RWPE2 (cell line): ENCODE results near the gene RIMBP2.

ENCODE experiments used
- ATAC-seq: fragments of 200-7000 bp; cut with Tn5 transposase; 3 replicates; pipeline ENCODE4 v1.9.1; 2021; ENCODE audit warnings: low read depth
- DNase-seq: peaks from one replicate; pipeline ENCODE4 v3.0.0-alpha.2; 2020; ENCODE audit warnings: low spot score
- H3K27ac ChIP-seq: fragments of 450-650 bp; 2 replicates; pipeline ENCODE4 v1.5.1; 2017; ENCODE audit warnings: mild to moderate bottlenecking; ENCODE audit not compliant: poor library complexity, severe bottlenecking
- H3K27me3 ChIP-seq: fragments of 250-450 bp; sonication (Bioruptor Pico); 2 replicates; pipeline ENCODE4 v1.5.1; 2021; ENCODE audit warnings: mild to moderate bottlenecking, moderate library complexity; ENCODE audit not compliant: insufficient read depth, poor library complexity, severe bottlenecking
- H3K36me3 ChIP-seq: fragments of 250-450 bp; sonication (Bioruptor Pico); 2 replicates; pipeline ENCODE4 v1.5.1; 2020; ENCODE audit warnings: low read depth, mild to moderate bottlenecking, moderate library complexity
- H3K4me1 ChIP-seq: fragments of 250-450 bp; sonication (Bioruptor Pico); 2 replicates; pipeline ENCODE4 v1.5.1; 2021; ENCODE audit warnings: mild to moderate bottlenecking, moderate library complexity; ENCODE audit not compliant: insufficient read depth, poor library complexity, severe bottlenecking
- H3K4me3 ChIP-seq: fragments of 250-450 bp; sonication (Bioruptor Pico); 2 replicates; pipeline ENCODE4 v1.5.1; 2021; ENCODE audit warnings: mild to moderate bottlenecking, moderate library complexity; ENCODE audit not compliant: severe bottlenecking
- H3K9me3 ChIP-seq: fragments of 250-450 bp; sonication (Bioruptor Pico); 2 replicates; pipeline ENCODE4 v1.5.1; 2021; ENCODE audit warnings: mild to moderate bottlenecking, moderate library complexity; ENCODE audit not compliant: severe bottlenecking
- TF ChIP-seq, protein P1 (sequence below): fragments of 450-650 bp; IDR thresholded peaks from one replicate; pipeline ENCODE4 v1.5.1; 2017; ENCODE audit warnings: mild to moderate bottlenecking, moderate library complexity; ENCODE audit not compliant: poor library complexity, severe bottlenecking

RIMBP2 gene, protein sequence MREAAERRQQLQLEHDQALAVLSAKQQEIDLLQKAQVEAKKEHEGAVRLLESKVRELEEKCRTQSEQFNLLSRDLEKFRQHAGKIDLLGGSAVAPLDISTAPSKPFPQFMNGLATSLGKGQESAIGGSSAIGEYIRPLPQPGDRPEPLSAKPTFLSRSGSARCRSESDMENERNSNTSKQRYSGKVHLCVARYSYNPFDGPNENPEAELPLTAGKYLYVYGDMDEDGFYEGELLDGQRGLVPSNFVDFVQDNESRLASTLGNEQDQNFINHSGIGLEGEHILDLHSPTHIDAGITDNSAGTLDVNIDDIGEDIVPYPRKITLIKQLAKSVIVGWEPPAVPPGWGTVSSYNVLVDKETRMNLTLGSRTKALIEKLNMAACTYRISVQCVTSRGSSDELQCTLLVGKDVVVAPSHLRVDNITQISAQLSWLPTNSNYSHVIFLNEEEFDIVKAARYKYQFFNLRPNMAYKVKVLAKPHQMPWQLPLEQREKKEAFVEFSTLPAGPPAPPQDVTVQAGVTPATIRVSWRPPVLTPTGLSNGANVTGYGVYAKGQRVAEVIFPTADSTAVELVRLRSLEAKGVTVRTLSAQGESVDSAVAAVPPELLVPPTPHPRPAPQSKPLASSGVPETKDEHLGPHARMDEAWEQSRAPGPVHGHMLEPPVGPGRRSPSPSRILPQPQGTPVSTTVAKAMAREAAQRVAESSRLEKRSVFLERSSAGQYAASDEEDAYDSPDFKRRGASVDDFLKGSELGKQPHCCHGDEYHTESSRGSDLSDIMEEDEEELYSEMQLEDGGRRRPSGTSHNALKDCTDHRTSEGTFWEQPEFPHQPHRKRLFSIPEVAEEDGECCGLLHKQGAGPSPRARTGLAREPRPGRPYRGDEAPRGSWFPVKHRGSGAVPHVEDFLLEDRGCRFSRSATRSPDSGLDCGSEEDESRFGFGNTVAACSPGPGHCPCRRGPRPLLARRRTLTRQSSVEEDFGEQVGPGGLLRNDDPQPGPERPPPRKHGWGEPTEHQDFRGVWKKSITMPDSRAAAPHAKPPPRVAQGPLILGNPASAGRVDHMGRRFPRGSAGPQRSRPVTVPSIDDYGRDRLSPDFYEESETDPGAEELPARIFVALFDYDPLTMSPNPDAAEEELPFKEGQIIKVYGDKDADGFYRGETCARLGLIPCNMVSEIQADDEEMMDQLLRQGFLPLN (N-terminal part only)

DNA sequence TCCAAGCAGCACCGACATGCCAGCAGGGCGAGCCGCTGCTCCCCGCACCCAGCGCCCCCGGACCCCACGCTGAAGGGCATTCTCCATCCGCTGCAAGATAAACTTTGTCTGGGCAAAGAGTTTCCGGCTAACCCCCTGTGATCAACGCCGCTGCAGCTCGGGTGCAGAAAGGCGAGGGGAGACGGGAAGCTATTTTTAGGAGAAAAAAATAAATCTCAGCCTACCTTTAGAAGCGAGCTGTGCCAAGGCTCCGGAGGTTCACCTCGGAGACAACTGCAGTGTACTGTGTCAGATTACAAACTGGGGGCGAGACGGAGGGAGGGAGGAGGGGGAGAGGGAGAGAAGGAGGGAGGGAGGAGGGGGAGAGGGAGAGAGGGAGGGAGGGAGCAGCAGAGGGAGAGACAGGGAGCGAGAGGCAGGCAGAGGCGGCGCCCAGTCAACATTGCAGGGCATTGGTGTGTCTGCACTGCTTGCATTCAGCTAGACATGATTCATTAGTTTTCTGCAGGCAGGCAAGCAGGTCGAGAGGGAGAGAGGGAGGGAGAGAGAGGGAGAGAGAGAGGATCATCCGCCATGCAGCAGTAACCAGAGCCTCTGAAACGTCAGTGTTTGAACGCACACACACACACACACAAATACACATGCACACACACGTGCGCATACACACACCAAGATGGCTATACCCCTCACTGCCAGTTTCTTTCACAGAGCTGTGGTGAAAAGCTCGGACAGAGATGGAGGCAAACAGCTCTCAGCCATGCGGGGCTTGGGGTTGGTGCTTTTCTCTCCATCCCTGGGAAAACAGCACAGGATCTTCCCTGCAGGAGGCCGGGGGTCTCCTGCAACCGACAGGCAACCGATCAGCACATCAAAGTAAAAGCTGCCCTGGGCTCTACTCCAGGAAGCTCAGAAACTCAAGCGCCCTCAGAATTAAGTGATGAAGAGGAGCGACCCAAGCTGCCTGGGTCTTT lies at the start of gene RIMBP2:
RIMBP2 (minus strand) TSS at position 302 of the 971 bp plus-strand sequence. CDS start 237,286 bp downstream, outside the sequence.
- H3K36me3 ChIP-seq, result no peaks in the 10 kb centered on the region
- ATAC-seq (peak; percentile 86), DNase-seq (no peak)
- H3K27ac ChIP-seq, result no peak within 1 kb of the TSS
- H3K9me3 ChIP-seq, result no peaks in the 10 kb centered on the region
- peaks cover 52% of the 10 kb centered on the region for H3K27me3 ChIP-seq
- TF ChIP-seq, protein P1, sequence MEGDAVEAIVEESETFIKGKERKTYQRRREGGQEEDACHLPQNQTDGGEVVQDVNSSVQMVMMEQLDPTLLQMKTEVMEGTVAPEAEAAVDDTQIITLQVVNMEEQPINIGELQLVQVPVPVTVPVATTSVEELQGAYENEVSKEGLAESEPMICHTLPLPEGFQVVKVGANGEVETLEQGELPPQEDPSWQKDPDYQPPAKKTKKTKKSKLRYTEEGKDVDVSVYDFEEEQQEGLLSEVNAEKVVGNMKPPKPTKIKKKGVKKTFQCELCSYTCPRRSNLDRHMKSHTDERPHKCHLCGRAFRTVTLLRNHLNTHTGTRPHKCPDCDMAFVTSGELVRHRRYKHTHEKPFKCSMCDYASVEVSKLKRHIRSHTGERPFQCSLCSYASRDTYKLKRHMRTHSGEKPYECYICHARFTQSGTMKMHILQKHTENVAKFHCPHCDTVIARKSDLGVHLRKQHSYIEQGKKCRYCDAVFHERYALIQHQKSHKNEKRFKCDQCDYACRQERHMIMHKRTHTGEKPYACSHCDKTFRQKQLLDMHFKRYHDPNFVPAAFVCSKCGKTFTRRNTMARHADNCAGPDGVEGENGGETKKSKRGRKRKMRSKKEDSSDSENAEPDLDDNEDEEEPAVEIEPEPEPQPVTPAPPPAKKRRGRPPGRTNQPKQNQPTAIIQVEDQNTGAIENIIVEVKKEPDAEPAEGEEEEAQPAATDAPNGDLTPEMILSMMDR, result no peak
- no peaks in the 10 kb centered on the region for H3K4me1 ChIP-seq
- H3K4me3 ChIP-seq, result no peak within 1 kb of the TSS

DNA sequence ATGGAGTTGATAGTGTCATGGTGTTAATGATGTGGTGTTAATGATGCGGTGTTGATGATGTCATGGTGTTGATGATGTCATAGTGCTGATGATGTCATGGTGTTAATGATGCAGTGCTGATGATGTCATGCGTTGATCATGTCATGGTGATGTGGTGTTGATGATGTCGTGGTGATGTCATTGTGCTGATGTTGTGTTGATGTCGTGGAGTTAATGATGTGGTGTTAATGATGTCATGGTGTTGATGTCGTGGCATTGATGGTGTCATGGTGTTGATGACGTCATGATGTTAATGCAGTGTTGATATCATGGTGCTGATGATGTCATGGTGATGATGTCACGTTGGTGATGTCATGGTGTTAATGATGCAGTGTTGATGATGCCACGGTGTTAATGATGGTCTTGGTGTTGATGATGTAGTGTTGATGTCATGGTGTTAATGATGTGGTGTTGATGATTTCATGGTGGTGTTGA lies 49.1 kb upstream of the RIMBP2 start:
- no peak for ATAC-seq
- DNase-seq, result no peak
- Histone ChIP-seq H3K36me3 (no peaks in the 10 kb centered on the region), H3K9me3 (no peaks in the 10 kb centered on the region), H3K4me1 (peaks cover 9% of the 10 kb centered on the region), H3K27ac (no peak overlapping the region), H3K4me3 (no peak overlapping the region), H3K27me3 (peaks cover 2% of the 10 kb centered on the region)
- TF ChIP-seq, protein P1, result no peak

DNA sequence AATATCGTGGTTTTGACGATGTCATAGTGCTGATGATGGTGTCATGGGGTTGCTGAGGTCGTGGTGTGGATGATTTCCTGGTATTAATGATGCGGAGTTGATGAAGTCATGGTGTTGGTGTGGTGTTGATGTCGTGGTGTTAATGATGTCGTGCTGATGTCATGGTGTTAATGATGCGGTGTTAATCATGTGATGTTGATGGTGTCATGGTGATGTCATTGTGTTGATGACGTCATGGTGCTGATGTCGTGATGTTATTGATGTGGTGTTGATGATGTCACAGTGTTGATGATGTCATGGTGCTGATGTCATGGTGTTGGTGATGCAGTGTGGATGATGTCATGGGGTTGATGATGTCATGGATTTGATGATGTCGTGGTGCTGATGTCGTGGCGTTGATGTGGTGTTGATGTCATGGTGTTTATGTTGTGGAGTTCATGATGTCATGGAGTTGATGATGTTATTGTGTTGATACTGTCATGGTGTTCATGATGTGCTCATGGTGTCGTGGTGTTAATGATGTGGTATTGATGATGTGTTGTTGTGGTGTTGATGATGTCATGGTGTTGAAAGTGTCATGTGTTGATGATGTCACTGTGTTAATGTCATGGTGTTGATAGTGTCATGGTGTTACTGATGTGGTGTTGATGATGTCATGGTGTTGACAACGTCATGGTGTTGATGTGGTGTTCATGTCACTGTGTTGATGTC lies 48.5 kb upstream of the RIMBP2 start:
- Histone ChIP-seq H3K4me3 (no peak overlapping the region), H3K9me3 (no peaks in the 10 kb centered on the region), H3K27me3 (peaks cover 2% of the 10 kb centered on the region), H3K4me1 (peaks cover 9% of the 10 kb centered on the region), H3K36me3 (no peaks in the 10 kb centered on the region), H3K27ac (no peak overlapping the region)
- ATAC-seq (no peak), DNase-seq (no peak)
- TF ChIP-seq, protein P1, result no peak

DNA sequence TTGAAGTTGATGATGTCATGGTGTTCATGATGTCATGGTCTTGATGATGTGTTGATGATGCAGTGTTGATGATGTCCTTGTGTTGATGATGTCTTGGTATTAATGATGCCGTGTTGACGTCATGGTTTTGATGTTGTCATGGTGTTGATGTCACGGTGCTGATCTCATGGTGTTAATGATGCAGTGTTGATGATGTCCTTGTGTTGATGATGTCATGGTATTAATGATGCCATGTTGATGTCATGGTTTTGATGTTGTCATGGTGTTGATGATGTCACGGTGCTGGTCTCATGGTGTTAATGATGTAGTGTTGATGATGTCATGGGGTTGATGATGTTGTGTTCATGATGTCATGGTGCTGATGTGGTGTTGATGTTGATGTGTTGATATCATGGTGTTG lies 48.0 kb upstream of the RIMBP2 start:
- Histone ChIP-seq H3K36me3 (no peaks in the 10 kb centered on the region), H3K4me1 (peaks cover 9% of the 10 kb centered on the region), H3K9me3 (no peaks in the 10 kb centered on the region), H3K27ac (no peak overlapping the region), H3K27me3 (peaks cover 2% of the 10 kb centered on the region), H3K4me3 (no peak overlapping the region)
- TF ChIP-seq, protein P1, result no peak
- ATAC-seq (no peak), DNase-seq (no peak)
